IMR-90 (cell line): ENCODE results near the gene MAGI3. TPM values are rescaled to one million over a fixed set of nuclear protein-coding genes. Genes with fewer than 3 reads are reported as not detected.
A peak's percentile ranks its signal among the peaks of the same experiment; 100 is the strongest.

Experiments used
- ATAC-seq: fragments of 200-7000 bp; cut with Tn5 transposase; 2 replicates; pipeline ENCODE4 v1.9.1; 2020; ENCODE audit warnings: low read depth, mild to moderate bottlenecking, moderate library complexity
- BruUV-seq: library from RNA; stranded (reverse); fragments of 400-500 nt; replicated peaks from 2 replicates; lab custom pipeline; 2021; lab: Mats Ljungman, UMichigan
- CTCF ChIA-PET: fragments of 300-600 bp; formaldehyde crosslinking; extraction: SDS; loops from one replicate; lab custom pipeline; 2021; ENCODE audit warnings: antibody characterized with exemption; lab: Yijun Ruan, JAX
- POLR2A ChIA-PET: fragments of 300-600 bp; sonication (Branson Sonifier 250); formaldehyde crosslinking; loops from one replicate; lab custom pipeline; 2022; ENCODE audit warnings: antibody characterized with exemption; ENCODE audit not compliant: unreplicated experiment; lab: Charles Lee
- DNase-seq: peaks from one replicate; pipeline ENCODE4 v3.0.0; 2013
- H2AFZ ChIP-seq: replicated peaks from 2 replicates; pipeline ENCODE3; 2013; ENCODE audit warnings: low read length, mild to moderate bottlenecking; ENCODE audit not compliant: poor library complexity
- H2AK5ac ChIP-seq: 2 replicates; pipeline ENCODE4 v1.6.1; 2013; ENCODE audit warnings: low read depth, low read length, inconsistent platforms
- H2AK9ac ChIP-seq: replicated peaks from 2 replicates; pipeline ENCODE3; 2013; ENCODE audit warnings: mild to moderate bottlenecking, low read depth, low read length, moderate library complexity; ENCODE audit not compliant: poor library complexity
- H2BK120ac ChIP-seq: 2 replicates; pipeline ENCODE4 v1.6.1; 2013; ENCODE audit warnings: low read depth, low read length, inconsistent platforms
- H2BK15ac ChIP-seq: 3 replicates; pipeline ENCODE4 v1.6.1; 2013; ENCODE audit warnings: low read depth, low read length, inconsistent platforms
- H2BK20ac ChIP-seq: 2 replicates; pipeline ENCODE4 v1.6.1; 2013; ENCODE audit warnings: low read depth, mild to moderate bottlenecking, inconsistent platforms, low read length, moderate library complexity
- H2BK5ac ChIP-seq: 2 replicates; pipeline ENCODE4 v1.6.1; 2013; ENCODE audit warnings: mild to moderate bottlenecking, low read depth, low read length, inconsistent platforms; ENCODE audit not compliant: poor library complexity, severe bottlenecking
- H3K14ac ChIP-seq: replicated peaks from 2 replicates; pipeline ENCODE4 v1.6.1; 2013; ENCODE audit warnings: low read depth, low read length, inconsistent platforms
- H3K18ac ChIP-seq: 2 replicates; pipeline ENCODE4 v1.6.1; 2013; ENCODE audit warnings: low read depth, low read length, control low read depth
- H3K23ac ChIP-seq: 2 replicates; pipeline ENCODE4 v1.6.1; 2013; ENCODE audit warnings: low read depth, low read length, inconsistent platforms
- H3K27ac ChIP-seq: 2 replicates; pipeline ENCODE4 v1.5.1; 2013; ENCODE audit warnings: mild to moderate bottlenecking, control low read depth, low read length; ENCODE audit not compliant: insufficient read depth
- H3K27me3 ChIP-seq: 2 replicates; pipeline ENCODE4 v1.6.1; 2013; ENCODE audit warnings: low read length; ENCODE audit not compliant: control insufficient read depth, insufficient read depth
- H3K36me3 ChIP-seq: 2 replicates; pipeline ENCODE4 v1.6.1; 2013; ENCODE audit warnings: low read length, mixed read lengths; ENCODE audit not compliant: control insufficient read depth, insufficient read depth
- H3K4ac ChIP-seq: 2 replicates; pipeline ENCODE4 v1.6.1; 2013; ENCODE audit warnings: low read depth, low read length, inconsistent platforms
- H3K4me1 ChIP-seq: 2 replicates; pipeline ENCODE4 v1.6.1; 2013; ENCODE audit warnings: low read length, mixed read lengths; ENCODE audit not compliant: control insufficient read depth, insufficient read depth
- H3K4me2 ChIP-seq: 2 replicates; pipeline ENCODE4 v1.6.1; 2013; ENCODE audit warnings: low read depth, mild to moderate bottlenecking, control low read depth, low read length, moderate library complexity
- H3K4me3 ChIP-seq: 2 replicates; pipeline ENCODE4 v1.5.1; 2013; ENCODE audit warnings: low read depth, mild to moderate bottlenecking, control low read depth, low read length, moderate library complexity; ENCODE audit not compliant: insufficient read depth
- H3K56ac ChIP-seq: 2 replicates; pipeline ENCODE4 v1.6.1; 2013; ENCODE audit warnings: low read length, inconsistent platforms; ENCODE audit not compliant: insufficient read depth; ENCODE audit errors: extremely low read depth
- H3K79me1 ChIP-seq, 2 experiments: 2 replicates each; pipeline ENCODE4 v1.6.1; 2013; ENCODE audit warnings: low read length in 2 of 2, inconsistent platforms in 1 of 2, low read depth in 1 of 2
- H3K9ac ChIP-seq: 2 replicates; pipeline ENCODE4 v1.6.1; 2013; ENCODE audit warnings: low read depth, low read length, control low read depth
- H3K9me1 ChIP-seq: 2 replicates; pipeline ENCODE4 v1.6.1; 2013; ENCODE audit warnings: low read length, inconsistent platforms; ENCODE audit not compliant: insufficient read depth
- H3K9me3 ChIP-seq: 2 replicates; pipeline ENCODE4 v1.6.1; 2013; ENCODE audit warnings: low read length; ENCODE audit not compliant: control insufficient read depth, insufficient read depth
- H4K20me1 ChIP-seq: 2 replicates; pipeline ENCODE4 v1.6.1; 2013; ENCODE audit warnings: low read length, inconsistent platforms; ENCODE audit not compliant: insufficient read depth
- H4K5ac ChIP-seq: 2 replicates; pipeline ENCODE4 v1.6.1; 2013; ENCODE audit warnings: mild to moderate bottlenecking, low read depth, low read length, control low read depth
- H4K8ac ChIP-seq, 2 experiments: 2 replicates each; pipeline ENCODE4 v1.6.1; 2013; ENCODE audit warnings: low read depth in 2 of 2, low read length in 2 of 2, control low read depth in 1 of 2, inconsistent platforms in 1 of 2
- H4K91ac ChIP-seq: 2 replicates; pipeline ENCODE4 v1.6.1; 2013; ENCODE audit warnings: low read depth, low read length, inconsistent platforms; ENCODE audit not compliant: insufficient read depth
- BHLHE40 ChIP-seq: fragments of 150-350 bp; IDR thresholded peaks from 2 replicates; pipeline ENCODE4 v1.6.1; 2016; ENCODE audit warnings: mild to moderate bottlenecking, low read depth, low read length
- CEBPB ChIP-seq: IDR thresholded peaks from 2 replicates; pipeline ENCODE4 v1.6.1; 2012; ENCODE audit warnings: low read depth, low read length, improper control_type of control experiment
- CHD1 ChIP-seq: IDR thresholded peaks from 2 replicates; pipeline ENCODE4 v1.6.1; 2012; ENCODE audit warnings: low read depth, low read length, improper control_type of control experiment
- ELK1 ChIP-seq: fragments of 150-350 bp; IDR thresholded peaks from 2 replicates; pipeline ENCODE4 v1.6.1; 2016; ENCODE audit warnings: low read depth, mild to moderate bottlenecking, low read length, moderate library complexity, borderline replicate concordance
- FOS ChIP-seq: fragments of 150-350 bp; IDR thresholded peaks from 2 replicates; pipeline ENCODE4 v1.6.1; 2016; ENCODE audit warnings: low read depth, low read length
- MAFK ChIP-seq: IDR thresholded peaks from 2 replicates; pipeline ENCODE4 v1.6.1; 2012; ENCODE audit warnings: low read depth, low read length, improper control_type of control experiment
- MAZ ChIP-seq: IDR thresholded peaks from 2 replicates; pipeline ENCODE4 v1.6.1; 2012; ENCODE audit warnings: low read depth, mild to moderate bottlenecking, low read length, improper control_type of control experiment, moderate library complexity, borderline replicate concordance
- MXI1 ChIP-seq: IDR thresholded peaks from 2 replicates; pipeline ENCODE4 v1.6.1; 2012; ENCODE audit warnings: low read depth, mild to moderate bottlenecking, low read length, moderate library complexity, borderline replicate concordance
- NFE2L2 ChIP-seq: fragments of 150-350 bp; IDR thresholded peaks from 2 replicates; pipeline ENCODE4 v1.6.1; 2016; ENCODE audit warnings: low read depth, mild to moderate bottlenecking, low read length
- POLR2A ChIP-seq: IDR thresholded peaks from 2 replicates; pipeline ENCODE4 v1.6.1; 2012; ENCODE audit warnings: mild to moderate bottlenecking, low read depth, low read length
- RAD21 ChIP-seq: IDR thresholded peaks from 2 replicates; pipeline ENCODE4 v1.6.1; 2012; ENCODE audit warnings: low read length, improper control_type of control experiment
- RCOR1 ChIP-seq: IDR thresholded peaks from 2 replicates; pipeline ENCODE4 v1.6.1; 2012; ENCODE audit warnings: mild to moderate bottlenecking, low read length, improper control_type of control experiment; ENCODE audit not compliant: insufficient replicate concordance
- RFX5 ChIP-seq: IDR thresholded peaks from 2 replicates; pipeline ENCODE4 v1.8.0; 2012; ENCODE audit warnings: low read depth, mild to moderate bottlenecking, low read length, moderate library complexity
- SMC3 ChIP-seq: fragments of 150-350 bp; IDR thresholded peaks from 2 replicates; pipeline ENCODE4 v1.6.1; 2016; ENCODE audit warnings: low read depth, mild to moderate bottlenecking, antibody characterized with exemption, low read length, moderate library complexity
- USF2 ChIP-seq: fragments of 150-350 bp; IDR thresholded peaks from 2 replicates; pipeline ENCODE4 v1.6.1; 2017; ENCODE audit warnings: mild to moderate bottlenecking, antibody characterized with exemption, low read length, low read depth
- WGBS, 2 experiments: methylation state at CpG; one replicate each; pipeline versions ENCODE4 v1.1.5 to v1.1.7; 2013; ENCODE audit warnings: missing lambda C conversion rate in 2 of 2; ENCODE audit not compliant: insufficient read length in 1 of 2; ENCODE audit errors: extremely low coverage in 2 of 2; 5-methylcytosine and 5-hydroxymethylcytosine counted together
- dilution Hi-C: fragments of 300-500 bp; cut with HindIII; formaldehyde crosslinking; loops from one replicate; pipeline ENCODE4 v1.14.3; 2018; ENCODE audit warnings: low sequenced_read_pairs; ENCODE audit not compliant: unreplicated experiment
- in situ Hi-C: fragments of 300-500 bp; cut with MboI; formaldehyde crosslinking; loops from 3 replicates; pipeline ENCODE4 v1.14.3; 2019; ENCODE audit warnings: low sequenced_read_pairs, inconsistent platforms, mixed read lengths
- intact Hi-C: fragments of 100-400 bp; cut with micrococcal nuclease; formaldehyde crosslinking; loops from 2 replicates; pipeline ENCODE4 v1.10.0; 2022
- polyA plus RNA-seq, 3 experiments: library from polyadenylated mRNA; depleted of rRNA; stranded (reverse); fragments of >200 nt; gene quantifications; 2 replicates each; pipeline ENCODE4 v1.2.3, GENCODE V29; 2012; ENCODE audit warnings: low replicate concordance in 1 of 3
- total RNA-seq: library from RNA; depleted of rRNA; stranded (reverse); fragments of >200 nt; gene quantifications from 2 replicates; pipeline ENCODE4 v1.2.3, GENCODE V29; 2012
- TF ChIP-seq, protein P1 (sequence below): conservative IDR thresholded peaks from 2 replicates; pipeline ENCODE4 v1.5.1; 2012; ENCODE audit warnings: mild to moderate bottlenecking, low read depth, low read length, improper control_type of control experiment

Gene MAGI3
- total and polyA plus RNA-seq, 2 of the 4 experiments (the other 2 are of a cell fraction): 2.5 to 8.8 TPM

DNA sequence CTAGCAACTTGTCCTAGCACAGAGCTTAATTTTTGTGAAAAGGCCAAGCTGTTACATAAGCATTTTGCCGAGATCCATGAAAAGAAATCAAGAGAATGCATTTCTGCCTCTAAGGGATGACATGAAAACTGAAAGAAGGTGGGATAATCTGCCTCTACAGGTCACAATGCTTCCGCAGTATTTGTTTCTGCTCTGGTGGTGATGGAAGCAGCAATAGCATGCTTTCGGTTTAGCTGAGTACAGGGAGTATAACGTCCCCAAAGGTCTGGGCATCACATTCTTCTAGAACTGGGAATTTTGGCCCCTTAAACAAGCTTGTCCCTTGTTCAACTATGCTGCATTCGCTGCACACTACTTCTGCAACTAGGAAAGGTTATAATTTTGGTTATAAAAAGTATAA, 14.4 kb upstream of the MAGI3 start:
- H2BK5ac ChIP-seq: no peak overlapping the region
- H4K5ac ChIP-seq: no peak overlapping the region
- in situ Hi-C loops: no loop called here
- H3K9me3 ChIP-seq: no peaks in the 10 kb centered on the region
- no peak overlapping the region for H2BK120ac ChIP-seq
- H3K36me3 ChIP-seq: no peaks in the 10 kb centered on the region
- H3K9ac ChIP-seq: no peak overlapping the region
- TF ChIP-seq CEBPB (no peak), RAD21 (no peak), POLR2A (no peak), BHLHE40 (no peak), CHD1 (no peak), RFX5 (no peak), USF2 (no peak), MAFK (no peak), NFE2L2 (no peak), MAZ (no peak), SMC3 (no peak), ELK1 (no peak), FOS (no peak), MXI1 (no peak), RCOR1 (no peak)
- TF ChIP-seq, protein P1, sequence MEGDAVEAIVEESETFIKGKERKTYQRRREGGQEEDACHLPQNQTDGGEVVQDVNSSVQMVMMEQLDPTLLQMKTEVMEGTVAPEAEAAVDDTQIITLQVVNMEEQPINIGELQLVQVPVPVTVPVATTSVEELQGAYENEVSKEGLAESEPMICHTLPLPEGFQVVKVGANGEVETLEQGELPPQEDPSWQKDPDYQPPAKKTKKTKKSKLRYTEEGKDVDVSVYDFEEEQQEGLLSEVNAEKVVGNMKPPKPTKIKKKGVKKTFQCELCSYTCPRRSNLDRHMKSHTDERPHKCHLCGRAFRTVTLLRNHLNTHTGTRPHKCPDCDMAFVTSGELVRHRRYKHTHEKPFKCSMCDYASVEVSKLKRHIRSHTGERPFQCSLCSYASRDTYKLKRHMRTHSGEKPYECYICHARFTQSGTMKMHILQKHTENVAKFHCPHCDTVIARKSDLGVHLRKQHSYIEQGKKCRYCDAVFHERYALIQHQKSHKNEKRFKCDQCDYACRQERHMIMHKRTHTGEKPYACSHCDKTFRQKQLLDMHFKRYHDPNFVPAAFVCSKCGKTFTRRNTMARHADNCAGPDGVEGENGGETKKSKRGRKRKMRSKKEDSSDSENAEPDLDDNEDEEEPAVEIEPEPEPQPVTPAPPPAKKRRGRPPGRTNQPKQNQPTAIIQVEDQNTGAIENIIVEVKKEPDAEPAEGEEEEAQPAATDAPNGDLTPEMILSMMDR: no peak
- no peak overlapping the region for H3K27ac ChIP-seq
- DNase-seq: no peak
- H4K20me1 ChIP-seq: no peaks in the 10 kb centered on the region
- no CpG with 5 or more reads among the region's 5 CpGs for WGBS, 2 experiments
- CTCF ChIA-PET: interaction anchor here (0.7 kb wide), 1 partner anchor 22 kb away, joined by 3 read pairs; no protein-coding TSS in a partner anchor
- dilution Hi-C loops: no loop called here
- H3K18ac ChIP-seq: no peak overlapping the region
- peak overlapping the region; percentile 36 for H3K4me2 ChIP-seq
- no peak overlapping the region for H2AK5ac ChIP-seq
- POLR2A ChIA-PET: no interaction called here
- no peak overlapping the region for H3K4ac ChIP-seq
- no peak for ATAC-seq
- H3K14ac ChIP-seq: no peak overlapping the region
- intact Hi-C loops: no loop called here
- H2BK20ac ChIP-seq: no peak overlapping the region
- no TSS peak for BruUV-seq
- H2BK15ac ChIP-seq: no peak overlapping the region
- no peak overlapping the region for H4K91ac ChIP-seq
- no peak overlapping the region for H3K23ac ChIP-seq
- H3K4me1 ChIP-seq: no peaks in the 10 kb centered on the region
- no peaks in the 10 kb centered on the region for H3K9me1 ChIP-seq
- H3K79me1 ChIP-seq: no peaks in the 10 kb centered on the region
- H4K8ac ChIP-seq: no peak overlapping the region
- H3K4me3 ChIP-seq: no peak overlapping the region
- no peak overlapping the region for H3K56ac ChIP-seq
- H3K27me3 ChIP-seq: no peaks in the 10 kb centered on the region; the same call in 1 of the 2 replicates
- peak overlapping the region; percentile 9 for H2AFZ ChIP-seq
- H2AK9ac ChIP-seq: no peak overlapping the region
